NCI-H460 (cell line): ENCODE results near the gene GGT5. TPM values are rescaled to one million over a fixed set of nuclear protein-coding genes. Genes with fewer than 3 reads are reported as not detected.
"Not testable (repeated sequence)": the region's sequence is repeated elsewhere in the genome, so short reads cannot be mapped to it uniquely, and the experiment has no call there.

Source experiments
- DNase-seq: peaks from one replicate; pipeline ENCODE4 v3.0.0-alpha.2; 2016; ENCODE audit warnings: low read depth; ENCODE audit errors: extremely low read depth
- total RNA-seq: library from RNA; depleted of rRNA; stranded (reverse); fragments of >200 nt; shearing (Covaris generic); gene quantifications from 2 replicates; pipeline ENCODE4 v1.2.3, GENCODE V29; 2014

The GGT5 gene
- total RNA-seq, 1 experiment from 2014 or later: not detected

GRCh38 chr22:24185501-24186351 lies 59.2 kb downstream of the GGT5 start:
- no peak for DNase-seq

GRCh38 chr22:24185001-24185500 lies 59.8 kb downstream of the GGT5 start:
- no peak for DNase-seq

- DNase-seq: no peak
Measured at GRCh38 chr22:24184057-24184798, 60.7 kb downstream of the GGT5 start.

- DNase-seq: no peak
Measured at GRCh38 chr22:24183321-24184031, 61.4 kb downstream of the GGT5 start.

- not testable (repeated sequence) for DNase-seq
Measured at GRCh38 chr22:24182900-24183246, 62.0 kb downstream of the GGT5 start.

- no peak for DNase-seq
Measured at GRCh38 chr22:24181996-24182899, 62.6 kb downstream of the GGT5 start.

- no peak for DNase-seq
Measured at GRCh38 chr22:24181088-24181995, 63.5 kb downstream of the GGT5 start, which contains the start of gene SUSD2. Gene SUSD2 (plus strand): TSS chr22:24181487. CDS start chr22:24181520, 33 bp downstream.

- no peak for DNase-seq
Measured at GRCh38 chr22:24180316-24181087, 64.4 kb downstream of the GGT5 start.

- DNase-seq: no peak
Measured at GRCh38 chr22:24179478-24180210, 65.2 kb downstream of the GGT5 start.

GRCh38 chr22:24178502-24179440 lies 66.1 kb downstream of the GGT5 start:
- DNase-seq: no peak

- DNase-seq: no peak
Measured at GRCh38 chr22:24178021-24178431, 66.9 kb downstream of the GGT5 start.

- DNase-seq: no peak
Measured at GRCh38 chr22:24177456-24177855, 67.4 kb downstream of the GGT5 start.

GRCh38 chr22:24177045-24177444 lies 67.8 kb downstream of the GGT5 start:
- DNase-seq: no peak

- no peak for DNase-seq
Measured at GRCh38 chr22:24176630-24177029, 68.3 kb downstream of the GGT5 start.

- DNase-seq: no peak
Measured at GRCh38 chr22:24176040-24176439, 68.8 kb downstream of the GGT5 start.

- peak; percentile 58 for DNase-seq
Measured at GRCh38 chr22:24175160-24175808, 69.6 kb downstream of the GGT5 start.
